ENCODE data around the gene JPH2.

- TF ChIP-seq ZBTB33 (IDR thresholded peaks at IDR 0.05) (no peak), TAF1 (conservative IDR thresholded peaks at IDR 0.05) (no peak), CTCF (IDR thresholded peaks at IDR 0.05; ENCODE audit: low read depth, low read length, missing input control) (no peak), FOXA1 (IDR thresholded peaks at IDR 0.05) (no peak), GABPA (IDR thresholded peaks at IDR 0.05 in 1 of 2, conservative IDR thresholded peaks at IDR 0.05 in 1 of 2) (no peak), YY1 (IDR thresholded peaks at IDR 0.05) (no peak)
Measured at GRCh38 chr20:44075950-44076232, 111.1 kb downstream of the JPH2 start.
